Vagina (tissue), 2 donors: ENCODE measurements around the gene FGFR3.

Experiments
- POLR2AphosphoS5 ChIP-seq, 2 donors: sonication (generic); formaldehyde crosslinking; IDR thresholded peaks; one replicate each; pipeline ENCODE4 v1.9.0; 2017; ENCODE audit warnings: antibody characterized with exemption in 2 of 2, mild to moderate bottlenecking in 2 of 2, low read depth in 1 of 2; ENCODE audit not compliant: insufficient read depth in 1 of 2
- TF ChIP-seq, protein P1 (sequence below), 3 experiments: fragments of 450-650 bp in 2 of 3; fragments of 200-600 bp in 1 of 3; sonication (generic) in 1 of 3; IDR thresholded peaks; one replicate each; pipeline ENCODE4 v1.5.1; 2017 to 2019; ENCODE audit warnings: antibody characterized with exemption in 3 of 3, mild to moderate bottlenecking in 2 of 3, moderate library complexity in 2 of 3

DNA sequence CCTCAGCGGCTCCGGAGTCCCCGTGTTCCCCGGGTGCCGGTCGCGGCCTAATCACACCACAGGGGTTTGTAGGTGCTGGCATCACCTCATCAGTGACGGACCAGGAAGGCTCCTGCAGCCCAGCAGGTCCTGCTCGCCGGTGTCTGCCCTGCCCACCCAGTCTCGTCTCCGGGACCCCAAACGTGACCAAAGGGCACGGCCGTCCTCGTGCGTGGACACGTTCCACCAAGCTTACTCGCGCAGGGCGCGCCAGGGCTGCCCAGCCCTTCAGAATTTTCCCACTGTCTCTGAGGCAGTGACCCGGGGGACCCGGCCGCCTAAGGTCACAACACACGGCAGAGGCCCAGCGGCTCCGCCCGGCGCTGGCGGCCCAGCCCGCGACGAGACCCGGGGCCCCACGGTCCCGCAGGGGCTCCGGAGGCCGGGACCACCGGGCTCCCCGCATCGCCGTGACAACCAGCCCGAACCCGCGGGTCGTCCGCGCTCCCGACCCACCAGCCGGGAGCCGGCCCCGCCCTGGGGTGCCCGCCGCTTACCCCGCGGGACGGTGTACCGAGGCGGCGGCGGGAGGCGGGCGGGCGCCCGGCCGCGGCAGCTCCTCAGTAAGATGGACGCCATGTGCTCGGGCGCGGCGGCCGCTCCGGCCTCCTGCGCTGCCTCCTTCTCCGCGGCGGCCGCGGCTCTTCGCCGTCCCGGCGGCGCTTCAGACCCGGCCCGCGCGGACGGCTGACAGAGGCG lies 62.4 kb downstream of the FGFR3 start:
- TF ChIP-seq, protein P1, sequence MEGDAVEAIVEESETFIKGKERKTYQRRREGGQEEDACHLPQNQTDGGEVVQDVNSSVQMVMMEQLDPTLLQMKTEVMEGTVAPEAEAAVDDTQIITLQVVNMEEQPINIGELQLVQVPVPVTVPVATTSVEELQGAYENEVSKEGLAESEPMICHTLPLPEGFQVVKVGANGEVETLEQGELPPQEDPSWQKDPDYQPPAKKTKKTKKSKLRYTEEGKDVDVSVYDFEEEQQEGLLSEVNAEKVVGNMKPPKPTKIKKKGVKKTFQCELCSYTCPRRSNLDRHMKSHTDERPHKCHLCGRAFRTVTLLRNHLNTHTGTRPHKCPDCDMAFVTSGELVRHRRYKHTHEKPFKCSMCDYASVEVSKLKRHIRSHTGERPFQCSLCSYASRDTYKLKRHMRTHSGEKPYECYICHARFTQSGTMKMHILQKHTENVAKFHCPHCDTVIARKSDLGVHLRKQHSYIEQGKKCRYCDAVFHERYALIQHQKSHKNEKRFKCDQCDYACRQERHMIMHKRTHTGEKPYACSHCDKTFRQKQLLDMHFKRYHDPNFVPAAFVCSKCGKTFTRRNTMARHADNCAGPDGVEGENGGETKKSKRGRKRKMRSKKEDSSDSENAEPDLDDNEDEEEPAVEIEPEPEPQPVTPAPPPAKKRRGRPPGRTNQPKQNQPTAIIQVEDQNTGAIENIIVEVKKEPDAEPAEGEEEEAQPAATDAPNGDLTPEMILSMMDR (IDR thresholded peaks at IDR 0.05) = no peak
- no peak for TF ChIP-seq POLR2AphosphoS5 (IDR thresholded peaks at IDR 0.05; ENCODE audit: insufficient read depth in 1 of 2, low read depth in 1 of 2)
